ENCODE data around the gene BCL3. TPM values are rescaled to one million over a fixed set of nuclear protein-coding genes. Genes with fewer than 3 reads are reported as not detected.

BCL3 gene
- total and polyA plus RNA-seq, 2 of the 13 experiments (the other 11 are each of a cell fraction or from before 2014, with no cell fraction given): 2.3 to 4.0 TPM

GRCh38 chr19:44718441-44719261, 29.9 kb upstream of the BCL3 start (continued):
- no peak for TF ChIP-seq PAWR (CRISPR knock-in tag; IDR thresholded peaks at IDR 0.05; ENCODE audit: borderline replicate concordance)
- no peak for TF ChIP-seq TMF1 (CRISPR knock-in tag; IDR thresholded peaks at IDR 0.05; ENCODE audit: low read depth)
- TF ChIP-seq LCORL (IDR thresholded peaks at IDR 0.05): no peak
- peak; percentile 98 for TF ChIP-seq LCORL (CRISPR knock-in tag; IDR thresholded peaks at IDR 0.05)
- TF ChIP-seq, protein P1, sequence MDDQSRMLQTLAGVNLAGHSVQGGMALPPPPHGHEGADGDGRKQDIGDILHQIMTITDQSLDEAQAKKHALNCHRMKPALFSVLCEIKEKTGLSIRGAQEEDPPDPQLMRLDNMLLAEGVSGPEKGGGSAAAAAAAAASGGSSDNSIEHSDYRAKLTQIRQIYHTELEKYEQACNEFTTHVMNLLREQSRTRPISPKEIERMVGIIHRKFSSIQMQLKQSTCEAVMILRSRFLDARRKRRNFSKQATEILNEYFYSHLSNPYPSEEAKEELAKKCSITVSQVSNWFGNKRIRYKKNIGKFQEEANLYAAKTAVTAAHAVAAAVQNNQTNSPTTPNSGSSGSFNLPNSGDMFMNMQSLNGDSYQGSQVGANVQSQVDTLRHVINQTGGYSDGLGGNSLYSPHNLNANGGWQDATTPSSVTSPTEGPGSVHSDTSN (CRISPR knock-in tag; IDR thresholded peaks at IDR 0.05; ENCODE audit: borderline replicate concordance): no peak
- TF ChIP-seq, protein P2, sequence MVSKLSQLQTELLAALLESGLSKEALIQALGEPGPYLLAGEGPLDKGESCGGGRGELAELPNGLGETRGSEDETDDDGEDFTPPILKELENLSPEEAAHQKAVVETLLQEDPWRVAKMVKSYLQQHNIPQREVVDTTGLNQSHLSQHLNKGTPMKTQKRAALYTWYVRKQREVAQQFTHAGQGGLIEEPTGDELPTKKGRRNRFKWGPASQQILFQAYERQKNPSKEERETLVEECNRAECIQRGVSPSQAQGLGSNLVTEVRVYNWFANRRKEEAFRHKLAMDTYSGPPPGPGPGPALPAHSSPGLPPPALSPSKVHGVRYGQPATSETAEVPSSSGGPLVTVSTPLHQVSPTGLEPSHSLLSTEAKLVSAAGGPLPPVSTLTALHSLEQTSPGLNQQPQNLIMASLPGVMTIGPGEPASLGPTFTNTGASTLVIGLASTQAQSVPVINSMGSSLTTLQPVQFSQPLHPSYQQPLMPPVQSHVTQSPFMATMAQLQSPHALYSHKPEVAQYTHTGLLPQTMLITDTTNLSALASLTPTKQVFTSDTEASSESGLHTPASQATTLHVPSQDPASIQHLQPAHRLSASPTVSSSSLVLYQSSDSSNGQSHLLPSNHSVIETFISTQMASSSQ (IDR thresholded peaks at IDR 0.05; ENCODE audit: low read depth): peak; percentile 20; the same call in 1 of the 2 replicates
- TF ChIP-seq, protein P2 (CRISPR knock-in tag; IDR thresholded peaks at IDR 0.05; ENCODE audit: borderline replicate concordance): peak; percentile 85; the same call in 1 of the 2 replicates
- peak; percentile 81; the same call in 1 of the 2 replicates for TF ChIP-seq GTF3A (CRISPR knock-in tag; conservative IDR thresholded peaks at IDR 0.05)
- peak; percentile 48 for TF ChIP-seq PRPF4 (IDR thresholded peaks at IDR 0.05; ENCODE audit: low read depth, low read length, poor library complexity, severe bottlenecking)
- TF ChIP-seq ETV6 (CRISPR knock-in tag; conservative IDR thresholded peaks at IDR 0.05): no peak
- TF ChIP-seq ARID2 (CRISPR knock-in tag; IDR thresholded peaks at IDR 0.05; ENCODE audit: borderline replicate concordance): 0 out of 2 replicates have a peak, but pooled peaks have one; percentile 62
- TF ChIP-seq ZNF83 (CRISPR knock-in tag; IDR thresholded peaks at IDR 0.05; ENCODE audit: borderline replicate concordance): 0 out of 2 replicates have a peak, but pooled peaks have one; percentile 79
- TF ChIP-seq SIX4 (CRISPR knock-in tag; IDR thresholded peaks at IDR 0.05): peak; percentile 83; the same call in 1 of the 2 replicates
- TF ChIP-seq, protein P3, sequence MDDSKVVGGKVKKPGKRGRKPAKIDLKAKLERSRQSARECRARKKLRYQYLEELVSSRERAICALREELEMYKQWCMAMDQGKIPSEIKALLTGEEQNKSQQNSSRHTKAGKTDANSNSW (CRISPR knock-in tag; IDR thresholded peaks at IDR 0.05; ENCODE audit: borderline replicate concordance): no peak
- no peak for TF ChIP-seq GMEB2 (CRISPR knock-in tag; IDR thresholded peaks at IDR 0.05; ENCODE audit: low read depth)
- TF ChIP-seq ZNF317 (CRISPR knock-in tag; IDR thresholded peaks at IDR 0.05): peak; percentile 56; the same call in 1 of the 2 replicates
- TF ChIP-seq ARNT2 (CRISPR knock-in tag; IDR thresholded peaks at IDR 0.05; ENCODE audit: low read depth): no peak
- TF ChIP-seq, protein P4, sequence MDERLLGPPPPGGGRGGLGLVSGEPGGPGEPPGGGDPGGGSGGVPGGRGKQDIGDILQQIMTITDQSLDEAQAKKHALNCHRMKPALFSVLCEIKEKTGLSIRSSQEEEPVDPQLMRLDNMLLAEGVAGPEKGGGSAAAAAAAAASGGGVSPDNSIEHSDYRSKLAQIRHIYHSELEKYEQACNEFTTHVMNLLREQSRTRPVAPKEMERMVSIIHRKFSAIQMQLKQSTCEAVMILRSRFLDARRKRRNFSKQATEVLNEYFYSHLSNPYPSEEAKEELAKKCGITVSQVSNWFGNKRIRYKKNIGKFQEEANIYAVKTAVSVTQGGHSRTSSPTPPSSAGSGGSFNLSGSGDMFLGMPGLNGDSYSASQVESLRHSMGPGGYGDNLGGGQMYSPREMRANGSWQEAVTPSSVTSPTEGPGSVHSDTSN (CRISPR knock-in tag; IDR thresholded peaks at IDR 0.05): no peak
- peak; percentile 65; the same call in 1 of the 2 replicates for TF ChIP-seq IKZF5 (CRISPR knock-in tag; IDR thresholded peaks at IDR 0.05)
